ENCODE measurements around the gene CORO2B.

Gene CORO2B

GRCh38 chr15:68691705-68692104 lies 112.9 kb downstream of the CORO2B start:
- FAIRE-seq, result no peak
- DNase-seq (ENCODE audit: insufficient read length, low spot score), result no peak

- DNase-seq (ENCODE audit: insufficient read length, low spot score) (no peak), FAIRE-seq (no peak)
Observed at GRCh38 chr15:68693071-68693470, 114.3 kb downstream of the CORO2B start.

- DNase-seq (ENCODE audit: insufficient read length, low spot score) (no peak), FAIRE-seq (no peak)
Observed at GRCh38 chr15:68694111-68694510, 115.3 kb downstream of the CORO2B start.

GRCh38 chr15:68695061-68695595 lies 116.3 kb downstream of the CORO2B start:
- DNase-seq (ENCODE audit: insufficient read length, low spot score) (no peak), FAIRE-seq (no peak)

- no peak for DNase-seq (ENCODE audit: insufficient read length, low spot score)
Observed at GRCh38 chr15:68696414-68697363, 117.9 kb downstream of the CORO2B start.

GRCh38 chr15:68697711-68698690 lies 119.2 kb downstream of the CORO2B start:
- FAIRE-seq (no peak), DNase-seq (ENCODE audit: insufficient read length, low spot score) (no peak)

More at GRCh38 chr15:68696414-68697363, 117.9 kb downstream of the CORO2B start:
- FAIRE-seq, result no peak

- DNase-seq (ENCODE audit: insufficient read length, low spot score) (no peak), FAIRE-seq (no peak)
Observed at GRCh38 chr15:68698708-68699107, 119.9 kb downstream of the CORO2B start.

GRCh38 chr15:68699124-68699880 lies 120.5 kb downstream of the CORO2B start:
- DNase-seq (ENCODE audit: insufficient read length, low spot score) (no peak), FAIRE-seq (no peak)

GRCh38 chr15:68699881-68700454 lies 121.2 kb downstream of the CORO2B start:
- FAIRE-seq, result no peak
- DNase-seq (ENCODE audit: insufficient read length, low spot score), result no peak

- FAIRE-seq (no peak), DNase-seq (ENCODE audit: insufficient read length, low spot score) (no peak)
Observed at GRCh38 chr15:68700455-68701123, 121.8 kb downstream of the CORO2B start.

- FAIRE-seq, result no peak
- DNase-seq (ENCODE audit: insufficient read length, low spot score), result no peak
Observed at GRCh38 chr15:68701886-68702285, 123.1 kb downstream of the CORO2B start.

GRCh38 chr15:68704496-68705021 lies 125.8 kb downstream of the CORO2B start:
- DNase-seq (ENCODE audit: insufficient read length, low spot score), result no peak
- FAIRE-seq, result no peak

GRCh38 chr15:68706256-68706655 lies 127.5 kb downstream of the CORO2B start:
- FAIRE-seq (no peak), DNase-seq (ENCODE audit: insufficient read length, low spot score) (no peak)

GRCh38 chr15:68706931-68707330 lies 128.1 kb downstream of the CORO2B start:
- FAIRE-seq (no peak), DNase-seq (ENCODE audit: insufficient read length, low spot score) (no peak)

GRCh38 chr15:68707386-68707785 lies 128.6 kb downstream of the CORO2B start:
- no peak for FAIRE-seq
- no peak for DNase-seq (ENCODE audit: insufficient read length, low spot score)

- no peak for DNase-seq (ENCODE audit: insufficient read length, low spot score)
- no peak for FAIRE-seq
Observed at GRCh38 chr15:68709876-68710275, 131.1 kb downstream of the CORO2B start.

GRCh38 chr15:68710536-68710935 lies 131.7 kb downstream of the CORO2B start:
- no peak for FAIRE-seq
- DNase-seq (ENCODE audit: insufficient read length, low spot score), result no peak

GRCh38 chr15:68711406-68711805 lies 132.6 kb downstream of the CORO2B start:
- DNase-seq (ENCODE audit: insufficient read length, low spot score) (no peak), FAIRE-seq (no peak)

GRCh38 chr15:68712886-68713285 lies 134.1 kb downstream of the CORO2B start:
- no peak for DNase-seq (ENCODE audit: insufficient read length, low spot score)
- no peak for FAIRE-seq
